ENCODE measurements around the gene SPRY2.
"Not testable (repeated sequence)": the region's sequence is repeated elsewhere in the genome, so short reads cannot be mapped to it uniquely, and the experiment has no call there.

The SPRY2 gene

GRCh38 chr13:80348750-80349149 lies 7.8 kb upstream of the SPRY2 start:
- TF ChIP-seq CTCF (IDR thresholded peaks at IDR 0.05), result no peak
- Histone ChIP-seq H3K27ac (no peak overlapping the region), H3K4me3 (no peak overlapping the region)
- DNase-seq (ENCODE audit: low spot score), result no peak

- DNase-seq (ENCODE audit: low spot score), result no peak
- no peak overlapping the region for H3K4me3 ChIP-seq
- TF ChIP-seq CTCF (IDR thresholded peaks at IDR 0.05), result no peak
These were observed 7.4 kb upstream of the SPRY2 start for GRCh38 chr13:80348314-80348713.

GRCh38 chr13:80345771-80346510 lies 5.0 kb upstream of the SPRY2 start:
- no peak for TF ChIP-seq CTCF (IDR thresholded peaks at IDR 0.05)
- Histone ChIP-seq H3K27ac (no peak overlapping the region), H3K4me3 (no peak overlapping the region)
- no peak for DNase-seq (ENCODE audit: low spot score)

More at GRCh38 chr13:80348314-80348713, 7.4 kb upstream of the SPRY2 start:
- no peak overlapping the region for H3K27ac ChIP-seq

- H3K4me3 ChIP-seq; DNase-seq (ENCODE audit: low spot score); H3K27ac ChIP-seq: not testable (repeated sequence)
These were observed 3.1 kb upstream of the SPRY2 start for GRCh38 chr13:80344032-80344431.

- H3K4me3 ChIP-seq, result peak overlapping the region; percentile 73
- peak; percentile 90 for DNase-seq (ENCODE audit: low spot score)
- TF ChIP-seq CTCF (IDR thresholded peaks at IDR 0.05), result peak; percentile 98
- H3K27ac ChIP-seq, result peak overlapping the region; percentile 97 to 98
These were observed 1.8 kb upstream of the SPRY2 start for GRCh38 chr13:80342471-80343371.

- DNase-seq (ENCODE audit: low spot score), result peak; percentile 81
- no peak for TF ChIP-seq CTCF (IDR thresholded peaks at IDR 0.05)
- Histone ChIP-seq H3K4me3 (peak overlapping the region; percentile 73), H3K27ac (peak overlapping the region; percentile 97 to 98)
These were observed 937 bp upstream of the SPRY2 start for GRCh38 chr13:80341756-80342370.

- no peak for DNase-seq (ENCODE audit: low spot score)
- Histone ChIP-seq H3K4me3 (peak overlapping the region; percentile 73), H3K27ac (peak overlapping the region; percentile 97 to 98)
- TF ChIP-seq CTCF (IDR thresholded peaks at IDR 0.05), result no peak
These were observed 250 bp downstream of the SPRY2 start for GRCh38 chr13:80340651-80341100.

All from coronary artery (tissue), 2 donors.